GM12878 (cell line): ENCODE measurements around the gene DCC. TPM values are rescaled to one million over a fixed set of nuclear protein-coding genes. Genes with fewer than 3 reads are reported as not detected.

ENCODE experiments used
- ATAC-seq: fragments of 200-7000 bp; cut with Tn5 transposase; 3 replicates; pipeline ENCODE4 v1.9.1; 2020; ENCODE audit warnings: mild to moderate bottlenecking, moderate library complexity
- BruUV-seq: library from RNA; stranded (reverse); fragments of 400-500 nt; replicated peaks from 2 replicates; lab custom pipeline; 2021; lab: Mats Ljungman, UMichigan
- CTCF ChIA-PET: fragments of 300-600 bp; sonication (Branson Sonifier 250); formaldehyde crosslinking; extraction: SDS; loops from one replicate; lab custom pipeline; 2021; ENCODE audit warnings: inconsistent platforms; lab: Yijun Ruan, JAX
- POLR2A ChIA-PET: fragments of 350-600 bp; formaldehyde crosslinking; extraction: SDS; loops from one replicate; lab custom pipeline; 2021; ENCODE audit warnings: inconsistent platforms; lab: Charles Lee
- RAD21 ChIA-PET: fragments of 300-600 bp; sonication (Branson Sonifier 250); formaldehyde crosslinking; loops from one replicate; lab custom pipeline; 2023; ENCODE audit warnings: antibody characterized with exemption; ENCODE audit not compliant: unreplicated experiment; lab: Charles Lee
- SMC1A ChIA-PET: fragments of 300-600 bp; sonication (Branson Sonifier 250); formaldehyde crosslinking; loops from one replicate; lab custom pipeline; 2023; ENCODE audit not compliant: unreplicated experiment, uncharacterized antibody; lab: Charles Lee
- DNase-seq: peaks from one replicate; pipeline ENCODE4 v3.0.0-alpha.2; 2011; ENCODE audit warnings: low read depth, low spot score
- FAIRE-seq: peaks from 3 replicates; lab custom pipeline; 2011; peaks lifted over from hg19 to GRCh38; lab: Jason Lieb, UNC
- H2AFZ ChIP-seq: 2 replicates; pipeline ENCODE4 v1.6.0; 2011; ENCODE audit warnings: low read depth, low read length, control low read depth; ENCODE audit not compliant: control insufficient read depth
- H3K27ac ChIP-seq: 2 replicates; pipeline ENCODE4 v1.5.1; 2011; ENCODE audit warnings: control low read depth; ENCODE audit not compliant: control insufficient read depth, insufficient read depth
- H3K27me3 ChIP-seq, 2 experiments: replicated peaks in 1 of 2; 2 replicates each; pipeline versions ENCODE4 v1.6.0 to v1.6.1; 2011; ENCODE audit warnings: low read length in 1 of 2; ENCODE audit not compliant: control insufficient read depth in 2 of 2, insufficient read depth in 2 of 2
- H3K36me3 ChIP-seq, 2 experiments: 2 replicates each; pipeline ENCODE4 v1.5.1; 2011; ENCODE audit warnings: low read length in 1 of 2; ENCODE audit not compliant: control insufficient read depth in 2 of 2, insufficient read depth in 2 of 2
- H3K4me1 ChIP-seq: 2 replicates; pipeline ENCODE4 v1.6.1; 2011; ENCODE audit warnings: mild to moderate bottlenecking, low read length, moderate library complexity, mixed read lengths; ENCODE audit not compliant: control insufficient read depth, insufficient read depth
- H3K4me2 ChIP-seq: 2 replicates; pipeline ENCODE4 v1.6.0; 2011; ENCODE audit warnings: control low read depth; ENCODE audit not compliant: control insufficient read depth, insufficient read depth
- H3K4me3 ChIP-seq: fragments of 200-600 bp; sonication (generic); 2 replicates; pipeline ENCODE4 v1.5.1; 2016
- H3K79me2 ChIP-seq: 2 replicates; pipeline ENCODE4 v1.6.0; 2011; ENCODE audit warnings: low read length; ENCODE audit not compliant: control insufficient read depth, insufficient read depth
- H3K9ac ChIP-seq: 2 replicates; pipeline ENCODE4 v1.8.0; 2011; ENCODE audit warnings: low read length, control low read depth, mixed read lengths; ENCODE audit not compliant: control insufficient read depth, insufficient read depth
- H3K9me3 ChIP-seq: replicated peaks from 3 replicates; pipeline ENCODE4 v1.5.1; 2011; ENCODE audit warnings: mild to moderate bottlenecking, low read length; ENCODE audit not compliant: control insufficient read depth, insufficient read depth
- H4K20me1 ChIP-seq: 2 replicates; pipeline ENCODE4 v1.6.0; 2011; ENCODE audit not compliant: control insufficient read depth, insufficient read depth
- EP300 ChIP-seq, 2 experiments: fragments of 150-350 bp in 1 of 2; IDR thresholded peaks; 2 replicates each; pipeline ENCODE4 v1.6.1; 2011 to 2012; ENCODE audit warnings: low read depth in 2 of 2, low read length in 2 of 2, borderline replicate concordance in 1 of 2, improper control_type of control experiment in 1 of 2, inconsistent platforms in 1 of 2; ENCODE audit not compliant: control insufficient read depth in 1 of 2
- FOXK2 ChIP-seq: fragments of 450-650 bp; IDR thresholded peaks from 2 replicates; pipeline ENCODE4 v1.6.1; 2017; ENCODE audit warnings: mild to moderate bottlenecking, moderate library complexity
- HDAC2 ChIP-seq: fragments of 200-600 bp; sonication (generic); IDR thresholded peaks from 2 replicates; pipeline ENCODE4 v1.6.1; 2017
- MLLT1 ChIP-seq: fragments of 450-650 bp; IDR thresholded peaks from 2 replicates; pipeline ENCODE4 v1.6.1; 2016; ENCODE audit warnings: mild to moderate bottlenecking
- POLR2AphosphoS5 ChIP-seq: IDR thresholded peaks from 2 replicates; pipeline ENCODE4 v1.6.1; 2011; ENCODE audit warnings: mild to moderate bottlenecking, low read length, inconsistent platforms
- SUZ12 ChIP-seq: fragments of 200-600 bp; sonication (generic); IDR thresholded peaks from one replicate; pipeline ENCODE4 v1.6.1; 2018; ENCODE audit warnings: antibody characterized with exemption, mild to moderate bottlenecking; ENCODE audit not compliant: unreplicated experiment
- TBL1XR1 ChIP-seq: IDR thresholded peaks from 2 replicates; pipeline ENCODE4 v1.6.1; 2012; ENCODE audit warnings: low read depth, low read length, improper control_type of control experiment
- ZNF24 ChIP-seq: fragments of 450-650 bp; IDR thresholded peaks from 2 replicates; pipeline ENCODE4 v1.6.1; 2017; ENCODE audit warnings: antibody characterized with exemption, mild to moderate bottlenecking
- ZNF687 ChIP-seq: fragments of 450-650 bp; IDR thresholded peaks from 2 replicates; pipeline ENCODE4 v1.6.1; 2017; ENCODE audit warnings: mild to moderate bottlenecking, moderate library complexity
- ZZZ3 ChIP-seq: IDR thresholded peaks from 2 replicates; pipeline ENCODE4 v1.6.1; 2011; ENCODE audit warnings: low read depth; ENCODE audit not compliant: control insufficient read depth, insufficient read length
- WGBS: methylation state at CpG from one replicate; pipeline ENCODE4 v1.1.6; 2016; ENCODE audit warnings: low lambda C conversion rate; ENCODE audit not compliant: insufficient replicate concordance, insufficient coverage; ENCODE audit errors: missing lambda C conversion rate; 5-methylcytosine and 5-hydroxymethylcytosine counted together
- in situ Hi-C: fragments of 300-500 bp; cut with MboI; formaldehyde crosslinking; loops from 9 replicates; pipeline ENCODE4 v1.14.3; 2018; ENCODE audit warnings: mixed read lengths
- intact Hi-C: fragments of 100-400 bp; cut with micrococcal nuclease; formaldehyde crosslinking; loops from one replicate; pipeline ENCODE4 v1.14.2; 2022; ENCODE audit not compliant: unreplicated experiment
- polyA plus RNA-seq, 11 experiments: library from polyadenylated mRNA; depleted of rRNA in 4 of 11; unstranded in 6 of 11; stranded (reverse) in 5 of 11; fragments of >200 nt; fragmentation: Nextera tagmentation in 4 of 11; fragmentation: Illumina TruSeq in 1 of 11; extraction: Ambion mirVana in 4 of 11; extraction: Trizol in 1 of 11; gene quantifications; 1 replicate in 1 of 11; 2 replicates in 10 of 11; pipeline versions ENCODE4 v1.2.1 to v1.2.3, GENCODE V29; 2011 to 2016; ENCODE audit warnings: inconsistent platforms in 2 of 11, missing spikeins in 2 of 11, low read depth in 1 of 11
- total RNA-seq, 4 experiments: library from RNA; depleted of rRNA in 3 of 4; stranded (reverse); fragments of >200 nt in 3 of 4; fragmentation: Illumina TruSeq in 1 of 4; extraction: Trizol in 1 of 4; gene quantifications; 2 replicates each; pipeline versions ENCODE4 v1.2.1 to v1.2.3, GENCODE V29; 2013 to 2021

Gene DCC
- total and polyA plus RNA-seq, 10 of the 15 experiments (the other 5 are each of a cell fraction or from before 2014, with no cell fraction given): 0.01 TPM; not detected in 9

GRCh38 chr18:53115876-53116585 is 776.0 kb downstream of the DCC start:
- Histone ChIP-seq H3K9me3 (no peaks in the 10 kb centered on the region; the same call in 2 of the 3 replicates), H3K27me3 (no peaks in the 10 kb centered on the region), H4K20me1 (no peaks in the 10 kb centered on the region), H3K4me3 (no peak overlapping the region), H3K4me1 (no peaks in the 10 kb centered on the region), H3K36me3 (no peaks in the 10 kb centered on the region), H3K27ac (no peak overlapping the region), H3K79me2 (no peaks in the 10 kb centered on the region), H2AFZ (no peak overlapping the region), H3K9ac (no peak overlapping the region), H3K4me2 (no peak overlapping the region)
- no peak for FAIRE-seq
- no peak for ATAC-seq
- ChIA-PET POLR2A (no interaction called here), CTCF (no interaction called here), RAD21 (no interaction called here), SMC1A (no interaction called here)
- no peak for TF ChIP-seq HDAC2
- no peak for TF ChIP-seq FOXK2
- no peak for TF ChIP-seq SUZ12
- no peak for TF ChIP-seq POLR2AphosphoS5
- no peak for TF ChIP-seq ZZZ3
- TF ChIP-seq EP300 (IDR thresholded peaks at IDR 0.05; ENCODE audit: borderline replicate concordance in 1 of 2, control insufficient read depth in 1 of 2, low read depth in 2 of 2, low read length in 2 of 2): no peak
- TF ChIP-seq MLLT1: no peak
- no peak for TF ChIP-seq TBL1XR1
- TF ChIP-seq ZNF24: no peak
- TF ChIP-seq ZNF687: no peak
- WGBS: 26% methylated on average over 10 of the region's 10 CpGs
- in situ Hi-C loops: no loop called here
- no TSS peak for BruUV-seq
- DNase-seq: no peak
- intact Hi-C loops: no loop called here
